Measurements from ENCODE around the gene SEMA3A.
A peak's percentile ranks its signal among the peaks of the same experiment; 100 is the strongest.

SEMA3A gene

GRCh38 chr7:83952236-83952635 is 242.4 kb downstream of the SEMA3A start:
- H3K9ac ChIP-seq (ENCODE audit: low read length), result no peak overlapping the region

GRCh38 chr7:83947260-83947659 is 247.3 kb downstream of the SEMA3A start:
- no peaks in the 10 kb centered on the region for H3K36me3 ChIP-seq (ENCODE audit: low read length)
- no peaks in the 10 kb centered on the region for H3K79me2 ChIP-seq (ENCODE audit: insufficient read depth, low read length)
- H3K9ac ChIP-seq (ENCODE audit: low read length), result no peak overlapping the region
- H3K4me2 ChIP-seq (ENCODE audit: low read depth, low read length, poor library complexity, severe bottlenecking), result no peak overlapping the region
- no peak overlapping the region for H3K27ac ChIP-seq (ENCODE audit: low read depth, low read length)
- H4K20me1 ChIP-seq (ENCODE audit: low read depth, low read length), result no peaks in the 10 kb centered on the region
- no peak overlapping the region for H2AFZ ChIP-seq (ENCODE audit: low read depth, low read length, severe bottlenecking)
- no peak for TF ChIP-seq EZH2phosphoT487 (conservative IDR thresholded peaks at IDR 0.05; ENCODE audit: low read length)
- peak; percentile 89 for TF ChIP-seq CTCF (IDR thresholded peaks at IDR 0.05; ENCODE audit: insufficient read depth, low read length, poor library complexity, severe bottlenecking)
- H3K27me3 ChIP-seq (ENCODE audit: low read length), result no peaks in the 10 kb centered on the region
- no peaks in the 10 kb centered on the region for H3K9me2 ChIP-seq (replicated peaks; ENCODE audit: insufficient read depth, low read length)
- H3F3A ChIP-seq (ENCODE audit: insufficient read depth), result no peaks in the 10 kb centered on the region
- no peak overlapping the region for H3K4me3 ChIP-seq (ENCODE audit: insufficient read depth, low read length, poor library complexity, severe bottlenecking)
- H3K9me3 ChIP-seq (ENCODE audit: insufficient read depth, low read length), result no peaks in the 10 kb centered on the region

More at GRCh38 chr7:83952236-83952635, 242.4 kb downstream of the SEMA3A start:
- TF ChIP-seq EZH2phosphoT487 (conservative IDR thresholded peaks at IDR 0.05; ENCODE audit: low read length) (no peak), CTCF (IDR thresholded peaks at IDR 0.05; ENCODE audit: insufficient read depth, low read length, poor library complexity, severe bottlenecking) (no peak)
- no peaks in the 10 kb centered on the region for H3K9me3 ChIP-seq (ENCODE audit: insufficient read depth, low read length)
- no peaks in the 10 kb centered on the region for H3K9me2 ChIP-seq (replicated peaks; ENCODE audit: insufficient read depth, low read length)
- H3K79me2 ChIP-seq (ENCODE audit: insufficient read depth, low read length), result no peaks in the 10 kb centered on the region
- H3K27ac ChIP-seq (ENCODE audit: low read depth, low read length), result no peak overlapping the region
- H3K4me2 ChIP-seq (ENCODE audit: low read depth, low read length, poor library complexity, severe bottlenecking), result no peak overlapping the region
- H3K36me3 ChIP-seq (ENCODE audit: low read length), result no peaks in the 10 kb centered on the region
- no peaks in the 10 kb centered on the region for H4K20me1 ChIP-seq (ENCODE audit: low read depth, low read length)
- no peaks in the 10 kb centered on the region for H3F3A ChIP-seq (ENCODE audit: insufficient read depth)
- H2AFZ ChIP-seq (ENCODE audit: low read depth, low read length, severe bottlenecking), result no peak overlapping the region
- no peak overlapping the region for H3K4me3 ChIP-seq (ENCODE audit: insufficient read depth, low read length, poor library complexity, severe bottlenecking)
- no peaks in the 10 kb centered on the region for H3K27me3 ChIP-seq (ENCODE audit: low read length)

GRCh38 chr7:83946801-83947200 is 247.8 kb downstream of the SEMA3A start:
- no peak overlapping the region for H3K4me2 ChIP-seq (ENCODE audit: low read depth, low read length, poor library complexity, severe bottlenecking)
- no peaks in the 10 kb centered on the region for H3F3A ChIP-seq (ENCODE audit: insufficient read depth)
- H3K9me3 ChIP-seq (ENCODE audit: insufficient read depth, low read length), result no peaks in the 10 kb centered on the region
- no peak overlapping the region for H3K27ac ChIP-seq (ENCODE audit: low read depth, low read length)
- H3K36me3 ChIP-seq (ENCODE audit: low read length), result no peaks in the 10 kb centered on the region
- H3K27me3 ChIP-seq (ENCODE audit: low read length), result no peaks in the 10 kb centered on the region
- no peaks in the 10 kb centered on the region for H3K9me2 ChIP-seq (replicated peaks; ENCODE audit: insufficient read depth, low read length)
- no peak for TF ChIP-seq CTCF (IDR thresholded peaks at IDR 0.05; ENCODE audit: insufficient read depth, low read length, poor library complexity, severe bottlenecking)
- no peak for TF ChIP-seq EZH2phosphoT487 (conservative IDR thresholded peaks at IDR 0.05; ENCODE audit: low read length)
- no peak overlapping the region for H3K9ac ChIP-seq (ENCODE audit: low read length)
- H2AFZ ChIP-seq (ENCODE audit: low read depth, low read length, severe bottlenecking), result no peak overlapping the region
- H4K20me1 ChIP-seq (ENCODE audit: low read depth, low read length), result no peaks in the 10 kb centered on the region
- no peak overlapping the region for H3K4me3 ChIP-seq (ENCODE audit: insufficient read depth, low read length, poor library complexity, severe bottlenecking)
- no peaks in the 10 kb centered on the region for H3K79me2 ChIP-seq (ENCODE audit: insufficient read depth, low read length)

Data from SU-DHL-6 (cell line).